Activated CD8-positive, alpha-beta T cell treated with anti-CD3 and anti-CD28 coated beads, Interleukin-2, amount 10 ng/mL, durations not matched to agents 7 days and 5 days (primary cell): ENCODE measurements around the gene NCR2. TPM values are rescaled to one million over a fixed set of nuclear protein-coding genes. Genes with fewer than 3 reads are reported as not detected.

Experiments used
- ATAC-seq: fragments of 150-1000 bp; cut with Tn5 transposase; one replicate; pipeline ENCODE4 v1.10.0; 2021; ENCODE audit warnings: moderate library complexity
- CTCF ChIA-PET: fragments of 350-600 bp; sonication (Branson Sonifier 250); formaldehyde crosslinking; loops from one replicate; lab custom pipeline; 2021; ENCODE audit warnings: antibody characterized with exemption; lab: Charles Lee
- POLR2A ChIA-PET: fragments of 350-600 bp; sonication (Branson Sonifier 250); formaldehyde crosslinking; loops from one replicate; lab custom pipeline; 2021; ENCODE audit warnings: antibody characterized with exemption; lab: Charles Lee
- DNase-seq: peaks from one replicate; pipeline ENCODE4 v3.0.0-alpha.2; 2020
- H3K27ac Mint-ChIP-seq: one replicate; pipeline ENCODE4 v1.8.0; 2021; ENCODE audit warnings: mild to moderate bottlenecking, mixed read lengths
- H3K27me3 Mint-ChIP-seq: one replicate; pipeline ENCODE4 v1.8.0; 2021; ENCODE audit warnings: low read depth, mixed read lengths
- H3K36me3 Mint-ChIP-seq: one replicate; pipeline ENCODE4 v1.8.0; 2021; ENCODE audit warnings: low read depth, mixed read lengths
- H3K4me1 Mint-ChIP-seq: one replicate; pipeline ENCODE4 v1.8.0; 2021; ENCODE audit warnings: low read depth, mixed read lengths
- H3K4me3 Mint-ChIP-seq: one replicate; pipeline ENCODE4 v1.8.0; 2021; ENCODE audit warnings: mild to moderate bottlenecking, mixed read lengths
- H3K9me3 Mint-ChIP-seq: one replicate; pipeline ENCODE4 v1.8.0; 2022; ENCODE audit warnings: mixed read lengths; ENCODE audit not compliant: insufficient read depth
- total RNA-seq, 2 experiments: library from RNA; stranded (reverse); gene quantifications; one replicate each; pipeline ENCODE4 v1.2.3, GENCODE V29; 2021

NCR2 gene
- total RNA-seq, 2 experiments from 2014 or later, result 0.45 to 1.3 TPM

GRCh38 chr6:41344876-41345275 lies 9.5 kb downstream of the NCR2 start:
- Mint-ChIP-seq H3K4me3 (peak overlapping the region; percentile 55), H3K27ac (peak overlapping the region; percentile 91), H3K9me3 (peaks cover 5% of the 10 kb centered on the region), H3K27me3 (no peaks in the 10 kb centered on the region), H3K4me1 (peaks cover 87% of the 10 kb centered on the region), H3K36me3 (peaks cover 52% of the 10 kb centered on the region)
- POLR2A ChIA-PET, result interaction anchor here (0.8 to 5.3 kb wide), 2 partner anchors 10 to 26 kb away, joined by 4 to 96 read pairs; partner anchors contain the start of gene NCR2
- peak; percentile 99 for ATAC-seq
- peak; percentile 79 for DNase-seq
- CTCF ChIA-PET, result interaction anchor here (0.8 to 9.3 kb wide), 9 partner anchors 10 to 759 kb away, joined by 3 to 114 read pairs (median 5); partner anchors contain the start of gene NCR2

GRCh38 chr6:41345901-41346300 lies 10.5 kb downstream of the NCR2 start:
- H3K27me3 Mint-ChIP-seq, result no peaks in the 10 kb centered on the region
- ATAC-seq (no peak), DNase-seq (no peak)
- POLR2A ChIA-PET, result interaction anchor here (5.3 kb wide), 1 partner anchor 11 kb away, joined by 96 read pairs; the partner anchor contains the start of gene NCR2
- peaks cover 86% of the 10 kb centered on the region for H3K4me1 Mint-ChIP-seq
- peaks cover 5% of the 10 kb centered on the region for H3K9me3 Mint-ChIP-seq
- H3K36me3 Mint-ChIP-seq, result peaks cover 51% of the 10 kb centered on the region
- CTCF ChIA-PET, result interaction anchor here (0.8 to 9.3 kb wide), 7 partner anchors 11 to 758 kb away, joined by 3 to 114 read pairs (median 5); partner anchors contain the start of gene NCR2
- H3K4me3 Mint-ChIP-seq, result peak overlapping the region; percentile 55
- peak overlapping the region; percentile 91 for H3K27ac Mint-ChIP-seq

- Mint-ChIP-seq H3K27ac (peak overlapping the region; percentile 91), H3K4me3 (no peak overlapping the region), H3K36me3 (peaks cover 49% of the 10 kb centered on the region), H3K4me1 (peaks cover 86% of the 10 kb centered on the region), H3K27me3 (no peaks in the 10 kb centered on the region), H3K9me3 (peaks cover 5% of the 10 kb centered on the region)
- ChIA-PET POLR2A (interaction anchor here (5.3 kb wide), 1 partner anchor 12 kb away, joined by 96 read pairs; the partner anchor contains the start of gene NCR2), CTCF (interaction anchor here (0.8 to 9.3 kb wide), 3 partner anchors 12 to 25 kb away, joined by 3 to 114 read pairs (median 29); partner anchors contain the start of gene NCR2)
- ATAC-seq, result no peak
- no peak for DNase-seq
Measured at GRCh38 chr6:41346441-41346840, 11.0 kb downstream of the NCR2 start.

- Mint-ChIP-seq H3K27me3 (no peaks in the 10 kb centered on the region), H3K4me1 (peaks cover 80% of the 10 kb centered on the region), H3K36me3 (peaks cover 46% of the 10 kb centered on the region), H3K4me3 (no peak overlapping the region), H3K9me3 (peaks cover 5% of the 10 kb centered on the region), H3K27ac (no peak overlapping the region)
- ATAC-seq (no peak), DNase-seq (no peak)
- POLR2A ChIA-PET, result interaction anchor here (5.3 kb wide), 1 partner anchor 13 kb away, joined by 96 read pairs; the partner anchor contains the start of gene NCR2
- CTCF ChIA-PET, result interaction anchor here (0.9 to 9.3 kb wide), 3 partner anchors 10 to 20 kb away, joined by 3 to 114 read pairs (median 29); partner anchors contain the start of gene NCR2
Measured at GRCh38 chr6:41347378-41348050, 12.1 kb downstream of the NCR2 start.

- peaks cover 73% of the 10 kb centered on the region for H3K4me1 Mint-ChIP-seq
Measured at GRCh38 chr6:41348934-41349333, 13.5 kb downstream of the NCR2 start.

GRCh38 chr6:41352396-41352795 lies 17.0 kb downstream of the NCR2 start:
- ATAC-seq (no peak), DNase-seq (no peak)
- H3K27ac Mint-ChIP-seq, result no peak overlapping the region
- POLR2A ChIA-PET, result no interaction called here
- H3K36me3 Mint-ChIP-seq, result peaks cover 17% of the 10 kb centered on the region
- H3K27me3 Mint-ChIP-seq, result peaks cover 8% of the 10 kb centered on the region
- H3K4me1 Mint-ChIP-seq, result peaks cover 48% of the 10 kb centered on the region
- peaks cover 5% of the 10 kb centered on the region for H3K9me3 Mint-ChIP-seq
- H3K4me3 Mint-ChIP-seq, result no peak overlapping the region
- CTCF ChIA-PET, result interaction anchor here (0.6 to 5.3 kb wide), 3 partner anchors 16 to 33 kb away, joined by 3 to 64 read pairs (median 5); partner anchors contain the start of gene NCR2

More at GRCh38 chr6:41348934-41349333, 13.5 kb downstream of the NCR2 start:
- no peak overlapping the region for H3K4me3 Mint-ChIP-seq
- H3K27ac Mint-ChIP-seq, result no peak overlapping the region
- H3K27me3 Mint-ChIP-seq, result no peaks in the 10 kb centered on the region
- no peak for DNase-seq
- no peak for ATAC-seq
- H3K36me3 Mint-ChIP-seq, result peaks cover 38% of the 10 kb centered on the region
- ChIA-PET CTCF (interaction anchor here (0.7 to 9.3 kb wide), 7 partner anchors 14 to 334 kb away, joined by 3 to 114 read pairs (median 5); partner anchors contain the start of gene NCR2), POLR2A (interaction anchor here (0.6 to 1.1 kb wide), 2 partner anchors 14 to 147 kb away, joined by 3 to 5 read pairs; no protein-coding TSS in a partner anchor)
- peaks cover 5% of the 10 kb centered on the region for H3K9me3 Mint-ChIP-seq

- H3K4me3 Mint-ChIP-seq, result no peak overlapping the region
- H3K4me1 Mint-ChIP-seq, result peaks cover 46% of the 10 kb centered on the region
- no peak overlapping the region for H3K27ac Mint-ChIP-seq
- CTCF ChIA-PET, result interaction anchor here (0.6 to 5.3 kb wide), 5 partner anchors 17 to 33 kb away, joined by 3 to 64 read pairs (median 4); partner anchors contain the start of gene NCR2
- ATAC-seq, result no peak
- no peak for DNase-seq
- H3K9me3 Mint-ChIP-seq, result peaks cover 5% of the 10 kb centered on the region
- peaks cover 12% of the 10 kb centered on the region for H3K36me3 Mint-ChIP-seq
- POLR2A ChIA-PET, result no interaction called here
- H3K27me3 Mint-ChIP-seq, result peaks cover 8% of the 10 kb centered on the region
Measured at GRCh38 chr6:41352907-41353306, 17.5 kb downstream of the NCR2 start.

- Mint-ChIP-seq H3K4me3 (no peak overlapping the region), H3K4me1 (peaks cover 42% of the 10 kb centered on the region), H3K9me3 (peaks cover 5% of the 10 kb centered on the region), H3K27ac (no peak overlapping the region), H3K36me3 (peaks cover 7% of the 10 kb centered on the region), H3K27me3 (peaks cover 8% of the 10 kb centered on the region)
- DNase-seq (peak; percentile 16), ATAC-seq (no peak)
- CTCF ChIA-PET, result interaction anchor here (1.2 to 5.3 kb wide), 4 partner anchors 16 to 34 kb away, joined by 3 to 64 read pairs (median 4); partner anchors contain the start of gene NCR2
- POLR2A ChIA-PET, result no interaction called here
Measured at GRCh38 chr6:41353333-41353732, 17.9 kb downstream of the NCR2 start.

- POLR2A ChIA-PET, result no interaction called here
- ATAC-seq, result no peak
- DNase-seq, result no peak
- CTCF ChIA-PET, result interaction anchor here (1.5 to 1.7 kb wide), 2 partner anchors 13 to 49 kb away, joined by 5 to 7 read pairs; no protein-coding TSS in a partner anchor
- H3K27me3 Mint-ChIP-seq, result peaks cover 10% of the 10 kb centered on the region
- peaks cover 26% of the 10 kb centered on the region for H3K4me1 Mint-ChIP-seq
- H3K27ac Mint-ChIP-seq, result no peak overlapping the region
- H3K4me3 Mint-ChIP-seq, result no peak overlapping the region
- H3K36me3 Mint-ChIP-seq, result peaks cover 12% of the 10 kb centered on the region
- peaks cover 21% of the 10 kb centered on the region for H3K9me3 Mint-ChIP-seq
Measured at GRCh38 chr6:41355952-41356351, 20.5 kb downstream of the NCR2 start.

- no peak for DNase-seq
- ChIA-PET CTCF (interaction anchor here (1.2 to 1.7 kb wide), 3 partner anchors 9 to 50 kb away, joined by 3 to 7 read pairs (median 5); no protein-coding TSS in a partner anchor), POLR2A (interaction anchor here (0.6 kb wide), 1 partner anchor 82 kb away, joined by 3 read pairs; no protein-coding TSS in a partner anchor)
- peaks cover 13% of the 10 kb centered on the region for H3K36me3 Mint-ChIP-seq
- H3K27ac Mint-ChIP-seq, result no peak overlapping the region
- peaks cover 10% of the 10 kb centered on the region for H3K27me3 Mint-ChIP-seq
- no peak overlapping the region for H3K4me3 Mint-ChIP-seq
- peaks cover 24% of the 10 kb centered on the region for H3K4me1 Mint-ChIP-seq
- ATAC-seq, result no peak
- H3K9me3 Mint-ChIP-seq, result peaks cover 28% of the 10 kb centered on the region
Measured at GRCh38 chr6:41356825-41357224, 21.4 kb downstream of the NCR2 start.

GRCh38 chr6:41358503-41358902 lies 23.1 kb downstream of the NCR2 start:
- no peak overlapping the region for H3K27ac Mint-ChIP-seq
- peaks cover 12% of the 10 kb centered on the region for H3K27me3 Mint-ChIP-seq
- ChIA-PET CTCF (no interaction called here), POLR2A (no interaction called here)
- peaks cover 34% of the 10 kb centered on the region for H3K9me3 Mint-ChIP-seq
- H3K4me3 Mint-ChIP-seq, result no peak overlapping the region
- peaks cover 19% of the 10 kb centered on the region for H3K36me3 Mint-ChIP-seq
- DNase-seq, result no peak
- no peak for ATAC-seq
- peaks cover 13% of the 10 kb centered on the region for H3K4me1 Mint-ChIP-seq
